GM20000 (cell line): ENCODE data around the gene RPUSD3.
"Not testable (repeated sequence)": the region's sequence is repeated elsewhere in the genome, so short reads cannot be mapped to it uniquely, and the experiment has no call there.

Source experiments
- DNase-seq: peaks from one replicate; pipeline ENCODE4 v3.0.0; 2012; ENCODE audit warnings: low spot score
- TF ChIP-seq, protein P1 (sequence below): IDR thresholded peaks from 2 replicates; pipeline ENCODE4 v1.5.1; 2012; ENCODE audit warnings: mild to moderate bottlenecking, control low read depth; ENCODE audit errors: extremely low read depth, missing control alignments

Gene RPUSD3

DNA sequence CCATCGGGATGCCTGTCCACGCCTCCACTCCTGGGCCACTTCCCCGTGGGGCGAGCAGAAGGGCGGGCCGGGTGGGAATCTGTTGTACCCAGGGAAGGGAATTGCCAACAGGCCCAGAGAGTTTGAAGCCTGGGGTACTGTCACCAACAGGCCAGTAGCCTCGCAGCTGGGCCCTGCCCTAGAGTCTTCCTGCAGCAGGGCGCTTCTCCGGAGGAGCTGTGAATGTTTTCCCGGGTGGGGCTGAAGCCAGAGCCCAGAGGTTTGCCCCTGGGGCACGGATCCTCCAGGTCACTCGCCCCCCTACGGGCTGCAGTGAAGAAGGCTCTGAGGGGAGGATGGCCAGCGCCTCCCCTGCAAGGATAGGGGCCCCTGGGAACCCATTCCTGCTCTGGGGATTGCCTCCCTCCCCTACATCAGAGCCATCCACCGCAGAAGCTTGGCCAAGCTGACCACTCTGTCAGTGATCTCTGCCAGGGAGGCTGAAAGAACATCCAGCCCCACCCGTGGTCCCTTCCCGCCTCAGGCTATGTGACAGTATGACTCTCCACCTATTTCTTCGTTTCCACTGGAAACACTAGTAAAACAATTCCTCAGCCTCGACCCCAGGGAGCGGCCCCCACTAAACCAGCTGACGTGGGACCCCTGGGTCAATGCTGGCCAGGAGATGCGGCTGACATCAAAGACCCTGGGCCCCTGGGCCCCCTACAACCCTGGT, 19.4 kb upstream of the RPUSD3 start:
- DNase-seq: no peak
- TF ChIP-seq, protein P1, sequence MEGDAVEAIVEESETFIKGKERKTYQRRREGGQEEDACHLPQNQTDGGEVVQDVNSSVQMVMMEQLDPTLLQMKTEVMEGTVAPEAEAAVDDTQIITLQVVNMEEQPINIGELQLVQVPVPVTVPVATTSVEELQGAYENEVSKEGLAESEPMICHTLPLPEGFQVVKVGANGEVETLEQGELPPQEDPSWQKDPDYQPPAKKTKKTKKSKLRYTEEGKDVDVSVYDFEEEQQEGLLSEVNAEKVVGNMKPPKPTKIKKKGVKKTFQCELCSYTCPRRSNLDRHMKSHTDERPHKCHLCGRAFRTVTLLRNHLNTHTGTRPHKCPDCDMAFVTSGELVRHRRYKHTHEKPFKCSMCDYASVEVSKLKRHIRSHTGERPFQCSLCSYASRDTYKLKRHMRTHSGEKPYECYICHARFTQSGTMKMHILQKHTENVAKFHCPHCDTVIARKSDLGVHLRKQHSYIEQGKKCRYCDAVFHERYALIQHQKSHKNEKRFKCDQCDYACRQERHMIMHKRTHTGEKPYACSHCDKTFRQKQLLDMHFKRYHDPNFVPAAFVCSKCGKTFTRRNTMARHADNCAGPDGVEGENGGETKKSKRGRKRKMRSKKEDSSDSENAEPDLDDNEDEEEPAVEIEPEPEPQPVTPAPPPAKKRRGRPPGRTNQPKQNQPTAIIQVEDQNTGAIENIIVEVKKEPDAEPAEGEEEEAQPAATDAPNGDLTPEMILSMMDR: no peak

GRCh38 chr3:9862391-9863057, 18.7 kb upstream of the RPUSD3 start:
- peak; percentile 68 for DNase-seq
- TF ChIP-seq, protein P1: no peak

DNA sequence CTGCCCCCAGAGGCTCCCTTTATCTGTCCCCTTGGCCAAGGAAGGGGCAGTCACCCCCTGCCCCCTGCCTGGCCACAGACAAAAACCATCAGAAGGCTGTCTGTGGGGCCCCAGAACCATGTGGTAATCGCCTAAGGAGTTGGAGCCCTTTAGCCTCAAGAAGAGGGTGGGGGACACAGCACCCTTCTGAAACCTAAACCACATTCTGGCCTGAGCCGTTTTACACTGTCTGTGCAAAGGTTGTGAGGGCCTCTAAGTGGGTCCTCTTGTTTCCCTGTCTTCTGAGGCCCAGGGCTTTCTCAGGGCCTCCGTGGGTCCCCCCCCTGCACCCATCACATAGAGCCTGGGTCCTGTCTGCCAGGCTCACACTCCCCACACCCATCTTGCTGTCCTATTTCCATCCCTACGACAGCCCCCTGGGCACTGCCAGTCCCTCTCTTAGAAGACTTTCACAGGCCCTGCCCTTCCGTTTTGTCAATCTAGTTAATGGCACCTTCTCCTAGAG, 17.9 kb upstream of the RPUSD3 start:
- DNase-seq: no peak
- TF ChIP-seq, protein P1: no peak

- TF ChIP-seq, protein P1: no peak
- DNase-seq: no peak
These were observed 17.4 kb upstream of the RPUSD3 start for GRCh38 chr3:9861201-9861600.

DNA sequence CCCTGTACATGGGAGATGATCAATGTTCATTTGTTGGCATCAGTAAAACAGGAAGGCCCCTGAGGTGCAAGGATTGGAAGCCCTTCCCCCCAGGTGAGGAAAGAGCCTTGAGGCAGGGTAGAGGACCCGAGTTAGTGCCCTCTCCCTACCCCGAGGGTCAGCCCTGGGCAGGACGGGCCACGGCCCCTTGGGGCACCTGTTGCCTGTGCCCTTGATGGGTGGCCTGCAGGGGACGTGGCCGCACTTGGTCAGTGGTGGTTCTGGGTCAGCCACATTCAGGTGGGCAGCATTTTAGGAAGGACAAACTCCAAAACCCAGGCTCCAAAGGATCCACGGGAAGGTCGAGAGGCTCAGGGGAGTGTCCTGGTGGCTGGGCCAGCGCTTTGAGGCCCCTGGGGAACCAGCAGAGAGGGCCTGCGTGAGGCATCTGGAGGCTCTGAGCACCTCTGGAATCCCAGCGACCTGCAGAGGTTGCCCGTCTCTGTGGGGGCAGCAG, 15.8 kb upstream of the RPUSD3 start:
- TF ChIP-seq, protein P1: no peak
- DNase-seq: no peak

GRCh38 chr3:9855594-9855993, 11.8 kb upstream of the RPUSD3 start:
- no peak for DNase-seq
- TF ChIP-seq, protein P1: no peak

DNA sequence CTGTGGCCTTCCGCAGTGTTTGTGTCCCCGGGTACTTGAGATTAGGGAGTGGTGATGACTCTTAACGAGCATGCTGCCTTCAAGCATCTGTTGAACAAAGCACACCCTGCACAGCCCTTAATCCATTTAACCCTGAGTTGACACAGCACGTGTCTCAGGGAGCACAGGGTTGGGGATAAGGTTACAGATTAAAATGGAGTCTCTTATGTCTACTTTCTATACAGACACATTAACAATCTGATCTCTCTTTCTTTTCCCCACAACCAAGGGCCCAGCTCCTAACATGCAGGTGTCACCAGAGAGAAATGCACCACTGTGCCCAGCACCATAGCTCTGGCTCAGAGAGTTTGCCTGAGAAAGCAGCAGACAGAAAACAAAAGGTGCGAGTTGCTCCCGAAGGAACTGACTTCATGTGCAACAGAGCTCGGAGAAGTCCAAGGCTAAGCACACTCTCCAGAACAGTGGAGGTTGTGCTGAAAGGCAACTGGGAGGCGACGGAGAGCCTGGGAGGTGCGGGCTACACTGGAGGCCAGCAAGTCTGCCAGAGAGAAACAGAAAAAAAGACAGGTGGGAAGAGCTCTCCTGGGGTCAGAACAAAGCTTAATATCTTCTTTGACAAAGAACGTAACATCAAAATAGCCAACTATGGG, 10.6 kb upstream of the RPUSD3 start:
- not testable (repeated sequence) for DNase-seq
